Trophoblast cell (in vitro differentiated cells and primary cell): ENCODE results near the gene TFF1.

Experiments used
- DNase-seq, 2 donors: peaks; one replicate each; pipeline ENCODE4 v3.0.0-alpha.2; 2016
- H2AFZ ChIP-seq: 2 replicates; pipeline ENCODE4 v1.6.1; 2013; ENCODE audit warnings: low read length, moderate library complexity, mild to moderate bottlenecking; ENCODE audit not compliant: insufficient read depth, poor library complexity
- H2AK5ac ChIP-seq: 2 replicates; pipeline ENCODE4 v1.6.1; 2013; ENCODE audit warnings: mild to moderate bottlenecking, low read length
- H2BK120ac ChIP-seq: 2 replicates; pipeline ENCODE4 v1.6.1; 2013; ENCODE audit warnings: low read length, mild to moderate bottlenecking, moderate library complexity; ENCODE audit not compliant: insufficient read depth, poor library complexity
- H2BK12ac ChIP-seq: 2 replicates; pipeline ENCODE4 v1.6.1; 2013; ENCODE audit warnings: mild to moderate bottlenecking, low read length, moderate library complexity
- H2BK5ac ChIP-seq: 2 replicates; pipeline ENCODE4 v1.6.1; 2013; ENCODE audit warnings: low read length, low read depth, moderate library complexity, mild to moderate bottlenecking; ENCODE audit not compliant: poor library complexity
- H3K14ac ChIP-seq: 2 replicates; pipeline ENCODE4 v1.6.1; 2013; ENCODE audit warnings: mild to moderate bottlenecking, low read length
- H3K18ac ChIP-seq: 2 replicates; pipeline ENCODE4 v1.6.1; 2013; ENCODE audit warnings: mild to moderate bottlenecking, low read length
- H3K23ac ChIP-seq: 2 replicates; pipeline ENCODE4 v1.6.1; 2013; ENCODE audit warnings: low read length
- H3K27ac ChIP-seq: 2 replicates; pipeline ENCODE4 v1.5.1; 2013; ENCODE audit warnings: low read depth, mild to moderate bottlenecking, inconsistent platforms, low read length, moderate library complexity
- H3K27me3 ChIP-seq: 2 replicates; pipeline ENCODE4 v1.6.1; 2013; ENCODE audit warnings: inconsistent platforms, mild to moderate bottlenecking, low read length, moderate library complexity; ENCODE audit not compliant: insufficient read depth
- H3K36me3 ChIP-seq, 2 experiments: 1 replicate in 1 of 2; 2 replicates in 1 of 2; pipeline ENCODE4 v1.6.1; 2013; ENCODE audit warnings: low read length in 2 of 2, mild to moderate bottlenecking in 2 of 2, moderate library complexity in 1 of 2; ENCODE audit not compliant: insufficient read depth in 2 of 2, control insufficient read depth in 1 of 2
- H3K4ac ChIP-seq: 2 replicates; pipeline ENCODE4 v1.6.1; 2013; ENCODE audit warnings: low read depth, mild to moderate bottlenecking, low read length, moderate library complexity
- H3K4me1 ChIP-seq, 2 experiments: 1 replicate in 1 of 2; 2 replicates in 1 of 2; pipeline ENCODE4 v1.6.1; 2013; ENCODE audit warnings: low read length in 2 of 2, mild to moderate bottlenecking in 2 of 2, moderate library complexity in 1 of 2; ENCODE audit not compliant: insufficient read depth in 2 of 2, control insufficient read depth in 1 of 2
- H3K4me2 ChIP-seq: 2 replicates; pipeline ENCODE4 v1.6.1; 2013; ENCODE audit warnings: inconsistent platforms, mild to moderate bottlenecking, low read length, moderate library complexity
- H3K4me3 ChIP-seq: 2 replicates; pipeline ENCODE4 v1.5.1; 2013; ENCODE audit warnings: mild to moderate bottlenecking, low read depth, low read length, inconsistent platforms
- H3K79me1 ChIP-seq: one replicate; pipeline ENCODE4 v1.6.1; 2013; ENCODE audit warnings: low read length
- H3K79me2 ChIP-seq: 2 replicates; pipeline ENCODE4 v1.6.1; 2013; ENCODE audit warnings: low read length, mild to moderate bottlenecking; ENCODE audit not compliant: control insufficient read depth, insufficient read depth, poor library complexity
- H3K9ac ChIP-seq: 2 replicates; pipeline ENCODE4 v1.6.1; 2013; ENCODE audit warnings: mild to moderate bottlenecking, low read length
- H3K9me3 ChIP-seq: 2 replicates; pipeline ENCODE4 v1.6.1; 2013; ENCODE audit warnings: low read depth, mild to moderate bottlenecking, control low read depth, inconsistent platforms, low read length; ENCODE audit not compliant: insufficient read depth
- H4K12ac ChIP-seq: 2 replicates; pipeline ENCODE4 v1.6.1; 2013; ENCODE audit warnings: low read depth, mild to moderate bottlenecking, low read length, moderate library complexity
- H4K8ac ChIP-seq: 2 replicates; pipeline ENCODE4 v1.6.1; 2013; ENCODE audit warnings: low read depth, mild to moderate bottlenecking, low read length, moderate library complexity
- H4K91ac ChIP-seq: one replicate; pipeline ENCODE4 v1.6.1; 2013; ENCODE audit warnings: low read depth, mild to moderate bottlenecking, low read length, moderate library complexity
- WGBS: extraction: QIAGEN DNeasy Blood & Tissue Kit; methylation state at CpG from one replicate; pipeline ENCODE4 v1.1.7; 2013; ENCODE audit warnings: missing lambda C conversion rate; ENCODE audit not compliant: insufficient read length, insufficient coverage; ENCODE audit errors: extremely low coverage; 5-methylcytosine and 5-hydroxymethylcytosine counted together

The TFF1 gene

GRCh38 chr21:42331660-42332059, 34.7 kb downstream of the TFF1 start:
- H3K14ac ChIP-seq = no peak overlapping the region
- no peak overlapping the region for H3K23ac ChIP-seq
- no peaks in the 10 kb centered on the region for H3K27me3 ChIP-seq
- H3K36me3 ChIP-seq = no peaks in the 10 kb centered on the region
- no peak overlapping the region for H3K4me2 ChIP-seq
- no peaks in the 10 kb centered on the region for H3K79me1 ChIP-seq
- no peak overlapping the region for H3K4me3 ChIP-seq
- no peak overlapping the region for H3K18ac ChIP-seq
- peaks cover 0 to 3% of the 10 kb centered on the region in 2 experiments for H3K4me1 ChIP-seq
- H3K79me2 ChIP-seq = no peaks in the 10 kb centered on the region
- H3K4ac ChIP-seq = no peak overlapping the region
- H2BK5ac ChIP-seq = no peak overlapping the region
- no peak overlapping the region for H2AK5ac ChIP-seq
- H4K12ac ChIP-seq = no peak overlapping the region
- peaks cover 10% of the 10 kb centered on the region for H3K9me3 ChIP-seq
- DNase-seq = no peak
- H2AFZ ChIP-seq = no peak overlapping the region
- no peak overlapping the region for H4K91ac ChIP-seq
- H4K8ac ChIP-seq = no peak overlapping the region
- no peak overlapping the region for H3K27ac ChIP-seq
- H3K9ac ChIP-seq = no peak overlapping the region
- no peak overlapping the region for H2BK120ac ChIP-seq
- no peak overlapping the region for H2BK12ac ChIP-seq

- Histone ChIP-seq H3K4me2 (no peak overlapping the region), H2AK5ac (no peak overlapping the region), H3K18ac (no peak overlapping the region), H4K12ac (no peak overlapping the region), H4K91ac (no peak overlapping the region), H3K9ac (no peak overlapping the region), H3K14ac (no peak overlapping the region), H3K4ac (no peak overlapping the region), H3K36me3 (no peaks in the 10 kb centered on the region), H2BK5ac (no peak overlapping the region), H2AFZ (no peak overlapping the region), H3K9me3 (peaks cover 10% of the 10 kb centered on the region), H3K23ac (no peak overlapping the region), H3K79me1 (no peaks in the 10 kb centered on the region), H2BK12ac (no peak overlapping the region), H4K8ac (no peak overlapping the region), H3K27me3 (no peaks in the 10 kb centered on the region), H3K79me2 (no peaks in the 10 kb centered on the region), H3K4me3 (no peak overlapping the region), H2BK120ac (no peak overlapping the region), H3K4me1 (no peaks in the 10 kb centered on the region), H3K27ac (no peak overlapping the region)
- no peak for DNase-seq
- no CpG with 5 or more reads among the region's 4 CpGs for WGBS
These were observed 35.7 kb downstream of the TFF1 start for GRCh38 chr21:42330380-42331371.

- no CpG with 5 or more reads among the region's 6 CpGs for WGBS
These were observed 41.4 kb downstream of the TFF1 start for GRCh38 chr21:42324896-42325295.

DNA sequence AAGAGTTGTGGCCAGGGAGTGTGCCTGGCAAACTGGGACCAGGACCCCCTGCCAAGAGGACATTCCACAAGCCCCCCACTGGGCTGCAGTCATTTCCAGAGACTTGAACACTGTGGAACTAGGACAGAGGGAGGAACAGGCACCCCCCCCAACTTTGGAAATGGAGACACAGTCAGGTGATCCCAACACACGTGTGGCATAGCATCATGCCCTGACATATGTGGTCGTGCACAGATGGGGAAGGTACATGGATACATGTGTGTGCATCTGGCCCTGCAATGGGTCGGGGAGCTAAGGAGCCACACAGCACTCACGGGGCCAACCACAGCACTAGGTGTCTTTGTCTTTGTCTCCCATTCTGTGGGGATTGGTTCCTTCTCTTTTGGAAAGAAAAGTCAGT, 44.5 kb downstream of the TFF1 start:
- no peak overlapping the region for H2BK120ac ChIP-seq
- no peaks in the 10 kb centered on the region for H3K27me3 ChIP-seq
- no peak overlapping the region for H2AFZ ChIP-seq
- H3K9me3 ChIP-seq = peaks cover 3% of the 10 kb centered on the region
- H4K91ac ChIP-seq = no peak overlapping the region
- no peak overlapping the region for H2AK5ac ChIP-seq
- H3K36me3 ChIP-seq = no peaks in the 10 kb centered on the region
- no peak overlapping the region for H4K12ac ChIP-seq
- no peak overlapping the region for H2BK12ac ChIP-seq
- H3K27ac ChIP-seq = no peak overlapping the region
- peaks cover 0 to 3% of the 10 kb centered on the region in 2 experiments for H3K4me1 ChIP-seq
- no peak overlapping the region for H3K9ac ChIP-seq
- H3K79me2 ChIP-seq = no peaks in the 10 kb centered on the region
- H3K14ac ChIP-seq = no peak overlapping the region
- no peak overlapping the region for H2BK5ac ChIP-seq
- no peak overlapping the region for H3K4me2 ChIP-seq
- no CpG with 5 or more reads among the region's 4 CpGs for WGBS
- H4K8ac ChIP-seq = no peak overlapping the region
- H3K18ac ChIP-seq = no peak overlapping the region
- H3K23ac ChIP-seq = no peak overlapping the region
- no peak for DNase-seq
- H3K4ac ChIP-seq = no peak overlapping the region
- H3K4me3 ChIP-seq = no peak overlapping the region
- no peaks in the 10 kb centered on the region for H3K79me1 ChIP-seq

More at GRCh38 chr21:42324896-42325295, 41.4 kb downstream of the TFF1 start:
- peaks cover 0 to 3% of the 10 kb centered on the region in 2 experiments for H3K4me1 ChIP-seq
- no peak overlapping the region for H2AK5ac ChIP-seq
- peaks cover 6% of the 10 kb centered on the region for H3K9me3 ChIP-seq
- no peak overlapping the region for H4K12ac ChIP-seq
- no peak overlapping the region for H4K91ac ChIP-seq
- no peaks in the 10 kb centered on the region for H3K79me2 ChIP-seq
- no peaks in the 10 kb centered on the region for H3K79me1 ChIP-seq
- H3K18ac ChIP-seq = no peak overlapping the region
- H3K23ac ChIP-seq = no peak overlapping the region
- no peak for DNase-seq
- H3K4me2 ChIP-seq = no peak overlapping the region
- H3K36me3 ChIP-seq = no peaks in the 10 kb centered on the region
- H2BK5ac ChIP-seq = no peak overlapping the region
- no peak overlapping the region for H4K8ac ChIP-seq
- no peak overlapping the region for H3K4me3 ChIP-seq
- no peak overlapping the region for H2BK12ac ChIP-seq
- no peak overlapping the region for H3K4ac ChIP-seq
- H2BK120ac ChIP-seq = no peak overlapping the region
- H3K14ac ChIP-seq = no peak overlapping the region
- H3K27me3 ChIP-seq = no peaks in the 10 kb centered on the region
- no peak overlapping the region for H2AFZ ChIP-seq
- no peak overlapping the region for H3K27ac ChIP-seq
- no peak overlapping the region for H3K9ac ChIP-seq
